AG04450 (cell line): Measurements from ENCODE around the gene CCDC71. TPM values are rescaled to one million over a fixed set of nuclear protein-coding genes. Genes with fewer than 3 reads are reported as not detected.

Experiments
- CTCF ChIA-PET: fragments of 300-600, 350-600 bp; formaldehyde crosslinking; extraction: SDS; loops from one replicate; lab custom pipeline; 2022; ENCODE audit warnings: antibody characterized with exemption, inconsistent platforms; lab: Charles Lee
- POLR2A ChIA-PET: fragments of 350-600 bp; formaldehyde crosslinking; extraction: SDS; loops from one replicate; lab custom pipeline; 2021; ENCODE audit warnings: antibody characterized with exemption, inconsistent platforms; lab: Yijun Ruan, JAX
- DNase-seq: peaks from one replicate; pipeline ENCODE4 v3.0.0-alpha.2; 2011; ENCODE audit warnings: low read depth, low spot score
- H3K27ac ChIP-seq: one replicate; pipeline ENCODE4 v1.5.1; 2012; ENCODE audit warnings: low read depth, low read length, control low read depth
- H3K27me3 ChIP-seq: one replicate; pipeline ENCODE4 v1.6.0; 2012; ENCODE audit warnings: low read length; ENCODE audit not compliant: control insufficient read depth, insufficient read depth
- H3K4me3 ChIP-seq: 2 replicates; pipeline ENCODE4 v1.5.1; 2011; ENCODE audit warnings: mild to moderate bottlenecking, low read depth, low read length, control low read depth
- H3K9me3 ChIP-seq: 2 replicates; pipeline ENCODE4 v1.5.1; 2012; ENCODE audit warnings: low read length; ENCODE audit not compliant: control insufficient read depth, insufficient read depth
- polyA plus RNA-seq: library from polyadenylated mRNA; depleted of rRNA; stranded (reverse); fragments of >200 nt; gene quantifications from 2 replicates; pipeline ENCODE4 v1.2.3, GENCODE V29; 2011
- TF ChIP-seq, protein P1 (sequence below): IDR thresholded peaks from 2 replicates; pipeline ENCODE4 v1.5.1; 2011; ENCODE audit warnings: low read depth, low read length, control low read depth, inconsistent platforms

CCDC71 gene
- polyA plus RNA-seq, 1 experiment, result 19.6 TPM

DNA sequence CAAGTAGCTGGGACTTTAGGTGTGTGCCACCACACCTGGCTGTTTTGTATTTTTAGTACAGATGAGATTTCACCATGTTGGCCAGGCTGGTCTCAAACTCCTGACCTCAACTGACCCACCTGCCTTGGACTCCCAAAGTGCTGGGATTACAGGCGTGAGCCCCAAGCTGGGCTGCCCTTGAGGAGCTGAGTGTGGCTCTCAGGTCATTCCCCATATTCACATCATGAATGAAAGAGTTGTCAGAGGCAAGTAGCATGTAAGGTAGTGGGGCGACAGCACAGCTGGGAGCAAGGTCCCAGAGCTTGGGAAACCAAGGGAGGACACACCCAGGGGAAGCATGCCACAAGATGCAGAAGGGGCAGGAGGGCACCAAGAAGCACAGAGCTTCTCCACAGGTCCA is 4.9 kb downstream of the CCDC71 start:
- ChIA-PET POLR2A (interaction anchor here (1.0 kb wide), 1 partner anchor 268 kb away, joined by 6 read pairs; the partner anchor contains the start of gene NICN1), CTCF (interaction anchor here (0.6 to 2.3 kb wide), 2 partner anchors 9 to 376 kb away, joined by 5 to 9 read pairs; partner anchors contain the start of gene KLHDC8B)
- no peak for DNase-seq
- Histone ChIP-seq H3K27me3 (no peaks in the 10 kb centered on the region), H3K9me3 (no peaks in the 10 kb centered on the region; the same call in 1 of the 2 replicates), H3K4me3 (no peak overlapping the region), H3K27ac (no peak overlapping the region)
- TF ChIP-seq, protein P1, sequence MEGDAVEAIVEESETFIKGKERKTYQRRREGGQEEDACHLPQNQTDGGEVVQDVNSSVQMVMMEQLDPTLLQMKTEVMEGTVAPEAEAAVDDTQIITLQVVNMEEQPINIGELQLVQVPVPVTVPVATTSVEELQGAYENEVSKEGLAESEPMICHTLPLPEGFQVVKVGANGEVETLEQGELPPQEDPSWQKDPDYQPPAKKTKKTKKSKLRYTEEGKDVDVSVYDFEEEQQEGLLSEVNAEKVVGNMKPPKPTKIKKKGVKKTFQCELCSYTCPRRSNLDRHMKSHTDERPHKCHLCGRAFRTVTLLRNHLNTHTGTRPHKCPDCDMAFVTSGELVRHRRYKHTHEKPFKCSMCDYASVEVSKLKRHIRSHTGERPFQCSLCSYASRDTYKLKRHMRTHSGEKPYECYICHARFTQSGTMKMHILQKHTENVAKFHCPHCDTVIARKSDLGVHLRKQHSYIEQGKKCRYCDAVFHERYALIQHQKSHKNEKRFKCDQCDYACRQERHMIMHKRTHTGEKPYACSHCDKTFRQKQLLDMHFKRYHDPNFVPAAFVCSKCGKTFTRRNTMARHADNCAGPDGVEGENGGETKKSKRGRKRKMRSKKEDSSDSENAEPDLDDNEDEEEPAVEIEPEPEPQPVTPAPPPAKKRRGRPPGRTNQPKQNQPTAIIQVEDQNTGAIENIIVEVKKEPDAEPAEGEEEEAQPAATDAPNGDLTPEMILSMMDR, result no peak

DNA sequence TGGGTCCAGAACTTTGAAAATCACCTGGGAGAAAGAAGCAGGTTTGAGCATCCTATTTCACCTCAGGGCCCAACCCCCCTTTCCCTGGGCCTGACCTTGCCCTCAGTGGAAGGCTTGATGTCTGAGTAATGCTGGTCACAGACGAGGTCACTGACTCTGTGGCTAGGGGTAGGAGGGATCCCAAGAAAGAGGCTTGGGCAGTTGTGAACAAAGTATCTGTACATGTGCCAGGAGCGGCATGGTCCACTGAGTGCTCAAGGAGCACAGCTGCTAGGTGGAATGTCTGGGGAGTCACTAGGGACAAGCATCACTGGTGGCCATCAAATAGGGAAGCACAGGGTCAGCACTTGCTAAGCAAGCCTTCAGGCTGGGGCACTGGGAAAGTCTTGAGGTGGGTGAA is 7.3 kb downstream of the CCDC71 start:
- Histone ChIP-seq H3K9me3 (no peaks in the 10 kb centered on the region; the same call in 1 of the 2 replicates), H3K4me3 (no peak overlapping the region), H3K27ac (no peak overlapping the region), H3K27me3 (no peaks in the 10 kb centered on the region)
- no peak for DNase-seq
- POLR2A ChIA-PET, result interaction anchor here (1.9 kb wide), 1 partner anchor 25 kb away, joined by 12 read pairs; no protein-coding TSS in a partner anchor
- CTCF ChIA-PET, result no interaction called here
- TF ChIP-seq, protein P1, result no peak

DNA sequence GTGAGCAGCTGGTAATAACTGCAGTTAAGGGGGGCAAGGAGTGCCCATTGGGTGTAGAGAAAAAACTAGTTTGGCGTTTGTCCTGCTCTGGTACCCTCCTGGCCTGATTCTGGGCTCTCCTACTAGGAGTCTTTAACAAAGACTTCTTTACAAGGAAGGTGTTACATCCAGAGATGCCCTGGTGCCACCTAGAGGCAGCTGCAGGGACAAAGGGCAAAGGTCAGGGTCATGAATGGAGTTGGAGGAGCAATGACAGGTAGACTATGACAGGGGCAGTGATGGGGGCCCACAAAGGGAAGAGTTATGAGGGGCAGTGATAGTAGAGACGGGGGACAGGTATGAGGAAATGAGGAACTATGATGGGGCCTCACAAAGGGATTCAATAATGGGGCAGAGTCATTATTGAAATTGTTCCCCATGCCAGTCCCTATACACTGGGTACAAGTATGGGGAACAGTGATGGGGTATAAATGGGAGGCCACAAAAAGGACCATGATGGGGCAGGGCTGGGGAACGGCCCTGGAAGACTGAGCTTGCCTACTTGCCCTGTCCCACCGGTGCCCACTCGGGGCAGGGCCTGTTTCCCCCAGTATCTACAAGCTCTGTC is 7.9 kb downstream of the CCDC71 start:
- Histone ChIP-seq H3K9me3 (no peaks in the 10 kb centered on the region; the same call in 1 of the 2 replicates), H3K4me3 (no peak overlapping the region), H3K27me3 (no peaks in the 10 kb centered on the region), H3K27ac (no peak overlapping the region)
- DNase-seq, result no peak
- TF ChIP-seq, protein P1, result peak; percentile 13; the same call in 1 of the 2 replicates
- CTCF ChIA-PET, result no interaction called here
- POLR2A ChIA-PET, result interaction anchor here (0.6 to 1.9 kb wide), 3 partner anchors 25 to 253 kb away, joined by 3 to 12 read pairs (median 3); no protein-coding TSS in a partner anchor

DNA sequence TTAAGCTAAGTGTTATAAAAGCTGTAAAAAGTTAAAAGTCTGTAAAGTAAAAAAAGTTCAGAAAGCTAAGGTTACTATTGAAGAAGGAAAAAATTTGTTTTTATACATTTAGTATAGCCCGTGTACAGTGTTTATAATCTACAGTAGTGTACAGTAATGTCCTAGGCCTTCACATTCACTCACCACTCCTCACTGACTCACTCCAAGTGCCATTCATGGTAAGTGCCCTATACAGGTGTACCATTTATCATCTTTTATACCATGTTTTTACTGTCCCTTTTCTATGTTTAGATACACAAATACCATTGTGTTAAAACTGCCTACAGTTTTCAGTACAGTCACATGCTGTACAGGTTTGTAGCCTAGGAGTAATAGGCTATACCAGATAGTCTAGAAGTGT is 8.8 kb downstream of the CCDC71 start:
- TF ChIP-seq, protein P1, result no peak
- Histone ChIP-seq H3K27ac (no peak overlapping the region), H3K4me3 (no peak overlapping the region), H3K9me3 (no peaks in the 10 kb centered on the region), H3K27me3 (no peaks in the 10 kb centered on the region)
- ChIA-PET CTCF (interaction anchor here (3.4 kb wide), 1 partner anchor 13 kb away, joined by 13 read pairs; no protein-coding TSS in a partner anchor), POLR2A (interaction anchor here (1.9 kb wide), 1 partner anchor 24 kb away, joined by 12 read pairs; no protein-coding TSS in a partner anchor)
- no peak for DNase-seq
